K562 (cell line): ENCODE data around the gene WASF3.

Experiments
- ARNT ChIP-seq, 2 experiments: fragments of 450-650 bp; IDR thresholded peaks; 2 replicates each; pipeline ENCODE4 v1.6.1; 2016; ENCODE audit warnings: mild to moderate bottlenecking in 1 of 2
- EGR1 ChIP-seq: fragments of 450-650 bp; conservative IDR thresholded peaks from 2 replicates; pipeline ENCODE4 v1.6.1; 2017; ENCODE audit warnings: mild to moderate bottlenecking
- HSF4 ChIP-seq: fragments of 250-450 bp; sonication (Bioruptor Pico); IDR thresholded peaks from 2 replicates; pipeline ENCODE4 v2.1.2; 2022; ENCODE audit warnings: mild to moderate bottlenecking, moderate library complexity, borderline replicate concordance
- KLF16 ChIP-seq: IDR thresholded peaks from 2 replicates; pipeline ENCODE4 v1.6.1; 2016; ENCODE audit warnings: antibody characterized with exemption
- MYC ChIP-seq, 2 experiments: fragments of 250-450 bp in 1 of 2; sonication (Bioruptor Pico) in 1 of 2; IDR thresholded peaks; 2 replicates each; pipeline versions ENCODE4 v1.5.1 to v1.6.1; 2012 to 2021; ENCODE audit warnings: low read depth in 2 of 2, borderline replicate concordance in 1 of 2, improper control_type of control experiment in 1 of 2, low read length in 1 of 2, mild to moderate bottlenecking in 1 of 2, moderate library complexity in 1 of 2
- NRF1 ChIP-seq, 2 experiments: fragments of 450-650 bp; IDR thresholded peaks in 1 of 2; conservative IDR thresholded peaks in 1 of 2; 2 replicates each; pipeline ENCODE4 v1.6.1; 2014; ENCODE audit warnings: mild to moderate bottlenecking in 2 of 2
- TAF7 ChIP-seq: fragments of 450-650 bp; IDR thresholded peaks from 2 replicates; pipeline ENCODE4 v1.6.1; 2016; ENCODE audit warnings: missing genetic modification characterization, missing compliant biosample characterization
- TF ChIP-seq, protein P1 (sequence below), 3 experiments: IDR thresholded peaks in 2 of 3; conservative IDR thresholded peaks in 1 of 3; 2 replicates each; pipeline ENCODE4 v1.5.1; 2011 to 2012; ENCODE audit warnings: low read length in 3 of 3, mild to moderate bottlenecking in 3 of 3, control low read depth in 2 of 3, improper control_type of control experiment in 1 of 3, inconsistent platforms in 1 of 3, low read depth in 1 of 3, mixed read lengths in 1 of 3, moderate library complexity in 1 of 3; ENCODE audit not compliant: insufficient read depth in 2 of 3

DNA sequence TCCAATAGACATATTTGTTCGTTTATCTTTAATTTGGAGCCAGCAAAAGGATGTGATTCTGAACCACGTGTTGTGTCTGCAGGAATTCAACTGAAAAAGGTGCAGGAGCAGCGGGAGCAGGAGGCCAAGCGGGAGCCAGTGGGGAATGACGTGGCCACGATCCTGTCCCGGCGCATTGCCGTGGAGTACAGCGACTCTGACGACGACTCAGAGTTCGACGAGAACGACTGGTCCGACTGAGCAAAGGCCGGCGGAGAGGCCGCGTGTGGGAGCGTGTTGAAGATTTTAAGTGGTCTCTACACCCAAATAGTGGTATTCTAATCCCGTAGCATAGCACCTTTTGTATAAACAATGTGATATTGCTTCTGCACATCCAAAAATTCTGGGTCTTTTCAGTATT lies 128.1 kb downstream of the WASF3 start:
- TF ChIP-seq HSF4 (CRISPR knock-in tag) = no peak
- TF ChIP-seq NRF1 (conservative IDR thresholded peaks at IDR 0.05 in 1 of 2, IDR thresholded peaks at IDR 0.05 in 1 of 2) = no peak
- TF ChIP-seq KLF16 = no peak
- TF ChIP-seq EGR1 = no peak
- TF ChIP-seq, protein P1, sequence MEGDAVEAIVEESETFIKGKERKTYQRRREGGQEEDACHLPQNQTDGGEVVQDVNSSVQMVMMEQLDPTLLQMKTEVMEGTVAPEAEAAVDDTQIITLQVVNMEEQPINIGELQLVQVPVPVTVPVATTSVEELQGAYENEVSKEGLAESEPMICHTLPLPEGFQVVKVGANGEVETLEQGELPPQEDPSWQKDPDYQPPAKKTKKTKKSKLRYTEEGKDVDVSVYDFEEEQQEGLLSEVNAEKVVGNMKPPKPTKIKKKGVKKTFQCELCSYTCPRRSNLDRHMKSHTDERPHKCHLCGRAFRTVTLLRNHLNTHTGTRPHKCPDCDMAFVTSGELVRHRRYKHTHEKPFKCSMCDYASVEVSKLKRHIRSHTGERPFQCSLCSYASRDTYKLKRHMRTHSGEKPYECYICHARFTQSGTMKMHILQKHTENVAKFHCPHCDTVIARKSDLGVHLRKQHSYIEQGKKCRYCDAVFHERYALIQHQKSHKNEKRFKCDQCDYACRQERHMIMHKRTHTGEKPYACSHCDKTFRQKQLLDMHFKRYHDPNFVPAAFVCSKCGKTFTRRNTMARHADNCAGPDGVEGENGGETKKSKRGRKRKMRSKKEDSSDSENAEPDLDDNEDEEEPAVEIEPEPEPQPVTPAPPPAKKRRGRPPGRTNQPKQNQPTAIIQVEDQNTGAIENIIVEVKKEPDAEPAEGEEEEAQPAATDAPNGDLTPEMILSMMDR (IDR thresholded peaks at IDR 0.05 in 2 of 3, conservative IDR thresholded peaks at IDR 0.05 in 1 of 3; ENCODE audit: insufficient read depth in 2 of 3, low read depth in 1 of 3, low read length in 3 of 3) = no peak
- TF ChIP-seq ARNT (IDR thresholded peaks at IDR 0.05) = no peak
- no peak for TF ChIP-seq TAF7 (tag)
- no peak for TF ChIP-seq MYC (IDR thresholded peaks at IDR 0.05; ENCODE audit: low read depth, low read length)
- TF ChIP-seq MYC (CRISPR knock-in tag; IDR thresholded peaks at IDR 0.05; ENCODE audit: borderline replicate concordance, low read depth) = no peak
